Dedifferentiated amniotic fluid mesenchymal stem cell (primary cell): ENCODE measurements around the gene CYREN.

Experiments
- DNase-seq: peaks from one replicate; pipeline ENCODE4 v3.0.0-alpha.2; 2016; ENCODE audit errors: extremely low spot score

CYREN gene

GRCh38 chr7:135197343-135197742, 26.8 kb upstream of the CYREN start:
- DNase-seq, result no peak

- no peak for DNase-seq
These were observed 25.6 kb upstream of the CYREN start for GRCh38 chr7:135195968-135196629.

GRCh38 chr7:135195156-135195555, 24.6 kb upstream of the CYREN start:
- no peak for DNase-seq

- no peak for DNase-seq
These were observed 24.1 kb upstream of the CYREN start for GRCh38 chr7:135194494-135195095.

- peak; percentile 72 for DNase-seq
These were observed 23.1 kb upstream of the CYREN start for GRCh38 chr7:135193615-135194081.

- DNase-seq, result no peak
These were observed 22.5 kb upstream of the CYREN start for GRCh38 chr7:135192914-135193536.

- DNase-seq, result no peak
These were observed 20.2 kb upstream of the CYREN start for GRCh38 chr7:135190703-135191102.

- no peak for DNase-seq
These were observed 19.5 kb upstream of the CYREN start for GRCh38 chr7:135189961-135190360.

GRCh38 chr7:135189221-135189662, 18.7 kb upstream of the CYREN start:
- no peak for DNase-seq

- DNase-seq, result no peak
These were observed 17.9 kb upstream of the CYREN start for GRCh38 chr7:135188298-135188984.

GRCh38 chr7:135186841-135187253, 16.3 kb upstream of the CYREN start:
- DNase-seq, result no peak

GRCh38 chr7:135186261-135186540, 15.7 kb upstream of the CYREN start:
- DNase-seq, result no peak

- no peak for DNase-seq
These were observed 15.2 kb upstream of the CYREN start for GRCh38 chr7:135185471-135186260.

- no peak for DNase-seq
These were observed 13.8 kb upstream of the CYREN start for GRCh38 chr7:135184254-135184841.

- no peak for DNase-seq
These were observed 13.0 kb upstream of the CYREN start for GRCh38 chr7:135183478-135183877.

- DNase-seq, result no peak
These were observed 11.6 kb upstream of the CYREN start for GRCh38 chr7:135181929-135182678.

GRCh38 chr7:135181261-135181928, 10.9 kb upstream of the CYREN start:
- DNase-seq, result no peak

GRCh38 chr7:135180122-135180521, 9.6 kb upstream of the CYREN start:
- DNase-seq, result no peak

- DNase-seq, result no peak
These were observed 8.9 kb upstream of the CYREN start for GRCh38 chr7:135179321-135179925.

- no peak for DNase-seq
These were observed 7.9 kb upstream of the CYREN start for GRCh38 chr7:135178364-135178763.
